NB4 (cell line): ENCODE measurements around the gene USP20.
A peak's percentile ranks its signal among the peaks of the same experiment; 100 is the strongest.

Source experiments
- DNase-seq: peaks from one replicate; pipeline ENCODE4 v3.0.0; 2010; ENCODE audit warnings: low read depth
- H3K4me3 ChIP-seq: one replicate; pipeline ENCODE4 v1.5.1; 2011; ENCODE audit warnings: mild to moderate bottlenecking, low read depth, low read length, moderate library complexity
- CTCF ChIP-seq: IDR thresholded peaks from one replicate; pipeline ENCODE4 v1.5.1; 2012; ENCODE audit warnings: low read depth, low read length
- MAX ChIP-seq: IDR thresholded peaks from 2 replicates; pipeline ENCODE4 v1.6.1; 2011; ENCODE audit warnings: low read depth, low read length
- MYC ChIP-seq: IDR thresholded peaks from 2 replicates; pipeline ENCODE4 v1.6.1; 2011; ENCODE audit warnings: low read depth, low read length
- POLR2A ChIP-seq: IDR thresholded peaks from 2 replicates; pipeline ENCODE4 v1.6.1; 2011; ENCODE audit warnings: mild to moderate bottlenecking; ENCODE audit not compliant: insufficient read length; ENCODE audit errors: extremely low read depth

USP20 gene

GRCh38 chr9:129886226-129887174 is 51.2 kb downstream of the USP20 start:
- peak; percentile 83 for DNase-seq
- peak overlapping the region; percentile 81 for H3K4me3 ChIP-seq
- TF ChIP-seq MAX: peak; percentile 12; the same call in 1 of the 2 replicates
- TF ChIP-seq CTCF: no peak
- TF ChIP-seq POLR2A: peak; percentile 22

- DNase-seq: peak; percentile 69
- TF ChIP-seq MAX: peak; percentile 26; the same call in 1 of the 2 replicates
- peak; percentile 17 for TF ChIP-seq CTCF
- no peak for TF ChIP-seq POLR2A
- TF ChIP-seq MYC: peak; percentile 17
- H3K4me3 ChIP-seq: peak overlapping the region; percentile 81
Measured at GRCh38 chr9:129887334-129888292, 52.4 kb downstream of the USP20 start.

- H3K4me3 ChIP-seq: peak overlapping the region; percentile 81
- DNase-seq: peak; percentile 100
- TF ChIP-seq CTCF (no peak), MAX (peak; percentile 61; the same call in 1 of the 2 replicates), POLR2A (peak; percentile 47), MYC (no peak; the same call in 1 of the 2 replicates)
Measured at GRCh38 chr9:129888293-129889121, 53.2 kb downstream of the USP20 start.

- no peak; the same call in 1 of the 2 replicates for TF ChIP-seq MYC
- peak; percentile 56 for TF ChIP-seq MAX
- peak; percentile 63 for DNase-seq
- H3K4me3 ChIP-seq: no peak overlapping the region
Measured at GRCh38 chr9:129889122-129889940, 54.1 kb downstream of the USP20 start.

GRCh38 chr9:129889941-129890717 is 54.9 kb downstream of the USP20 start:
- TF ChIP-seq POLR2A: no peak
- no peak for TF ChIP-seq CTCF
- TF ChIP-seq MYC: no peak
- TF ChIP-seq MAX: no peak
- peak; percentile 95 for DNase-seq
- H3K4me3 ChIP-seq: peak overlapping the region; percentile 40
